Coronary artery (tissue), 2 donors: Measurements from ENCODE around the gene ALOX5.

ENCODE experiments used
- DNase-seq: peaks from one replicate; pipeline ENCODE4 v3.0.0-alpha.2; 2017; ENCODE audit warnings: low spot score
- H3K27ac ChIP-seq, 2 donors: fragments of 200-600 bp; sonication (generic); one replicate each; pipeline ENCODE4 v1.5.1; 2016 to 2019
- H3K4me3 ChIP-seq: fragments of 200-600 bp; sonication (generic); 2 replicates; pipeline ENCODE4 v1.5.1; 2016; ENCODE audit warnings: mild to moderate bottlenecking, moderate library complexity
- CTCF ChIP-seq: fragments of 200-600 bp; sonication (generic); IDR thresholded peaks from one replicate; pipeline ENCODE4 v1.5.1; 2019; ENCODE audit warnings: antibody characterized with exemption

ALOX5 gene

DNA sequence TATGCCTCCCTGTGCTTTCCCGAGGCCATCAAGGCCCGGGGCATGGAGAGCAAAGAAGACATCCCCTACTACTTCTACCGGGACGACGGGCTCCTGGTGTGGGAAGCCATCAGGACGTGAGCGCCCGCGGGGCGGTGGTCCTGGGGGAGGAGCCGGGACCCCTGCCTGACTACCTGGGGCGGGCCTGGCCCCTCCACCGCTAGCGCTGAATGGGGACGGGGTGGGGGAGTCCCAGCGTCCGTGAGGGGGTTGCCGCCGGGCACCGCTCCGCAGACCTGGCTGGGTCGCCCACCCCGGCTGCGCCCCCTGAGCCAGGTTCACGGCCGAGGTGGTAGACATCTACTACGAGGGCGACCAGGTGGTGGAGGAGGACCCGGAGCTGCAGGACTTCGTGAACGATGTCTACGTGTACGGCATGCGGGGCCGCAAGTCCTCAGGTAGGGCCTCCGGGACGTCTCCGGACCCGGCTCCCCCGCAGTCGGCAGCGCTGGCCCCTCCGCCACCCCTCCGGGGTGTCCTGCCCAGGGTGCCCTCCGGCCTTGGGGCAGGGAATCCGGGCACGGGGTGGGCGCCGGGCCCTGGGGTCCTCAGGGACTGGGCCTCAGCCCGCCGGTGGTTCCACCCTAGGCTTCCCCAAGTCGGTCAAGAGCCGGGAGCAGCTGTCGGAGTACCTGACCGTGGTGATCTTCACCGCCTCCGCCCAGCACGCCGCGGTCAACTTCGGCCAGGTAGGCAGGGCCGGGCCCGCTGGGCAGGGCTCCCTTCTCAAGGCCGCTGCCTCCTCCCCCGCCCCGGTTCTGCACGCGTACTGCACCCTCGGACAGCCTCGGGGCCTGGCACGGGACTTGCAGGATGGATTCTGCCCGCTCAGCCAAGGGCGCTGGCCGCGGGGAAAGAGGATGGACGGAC is 69.3 kb downstream of the ALOX5 start:
- H3K27ac ChIP-seq, result no peak overlapping the region
- TF ChIP-seq CTCF, result no peak
- no peak overlapping the region for H3K4me3 ChIP-seq
- no peak for DNase-seq

- Histone ChIP-seq H3K27ac (no peak overlapping the region), H3K4me3 (no peak overlapping the region)
- TF ChIP-seq CTCF, result no peak
- no peak for DNase-seq
Observed at GRCh38 chr10:45444022-45444421, 70.0 kb downstream of the ALOX5 start.

DNA sequence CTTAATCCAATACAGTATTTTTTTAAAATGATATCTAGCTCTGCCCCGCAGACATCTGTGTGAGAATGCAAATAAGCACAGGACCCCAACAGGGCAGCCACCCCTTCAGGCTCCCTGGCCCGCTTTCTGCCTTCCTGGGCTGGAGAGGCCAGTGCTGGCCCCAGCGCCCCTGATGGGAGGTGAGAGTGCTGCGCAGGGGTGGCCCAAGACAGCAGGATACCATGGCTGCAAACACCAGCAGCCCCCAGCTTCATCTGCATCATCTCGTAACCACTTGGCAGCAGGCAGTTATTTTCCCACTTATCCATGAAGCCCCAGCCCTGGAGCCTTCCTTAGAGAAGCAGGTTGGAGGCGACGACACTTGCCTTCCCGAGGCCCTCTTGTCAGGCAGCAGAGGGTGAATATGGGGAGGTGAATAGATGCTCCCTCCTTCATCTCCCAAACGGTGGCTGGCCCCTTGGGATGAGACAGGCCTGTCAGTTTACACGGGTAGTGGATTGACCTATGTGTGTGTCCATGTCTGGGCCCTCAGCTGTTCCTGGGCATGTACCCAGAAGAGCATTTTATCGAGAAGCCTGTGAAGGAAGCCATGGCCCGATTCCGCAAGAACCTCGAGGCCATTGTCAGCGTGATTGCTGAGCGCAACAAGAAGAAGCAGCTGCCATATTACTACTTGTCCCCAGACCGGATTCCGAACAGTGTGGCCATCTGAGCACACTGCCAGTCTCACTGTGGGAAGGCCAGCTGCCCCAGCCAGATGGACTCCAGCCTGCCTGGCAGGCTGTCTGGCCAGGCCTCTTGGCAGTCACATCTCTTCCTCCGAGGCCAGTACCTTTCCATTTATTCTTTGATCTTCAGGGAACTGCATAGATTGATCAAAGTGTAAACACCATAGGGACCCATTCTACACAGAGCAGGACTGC is 71.2 kb downstream of the ALOX5 start:
- Histone ChIP-seq H3K27ac (no peak overlapping the region), H3K4me3 (no peak overlapping the region)
- no peak for DNase-seq
- no peak for TF ChIP-seq CTCF

GRCh38 chr10:45446858-45447257 is 72.8 kb downstream of the ALOX5 start:
- Histone ChIP-seq H3K27ac (no peak overlapping the region), H3K4me3 (no peak overlapping the region)
- no peak for TF ChIP-seq CTCF
- DNase-seq, result no peak

GRCh38 chr10:45447416-45447815 is 73.4 kb downstream of the ALOX5 start:
- DNase-seq, result no peak
- no peak for TF ChIP-seq CTCF
- H3K4me3 ChIP-seq, result no peak overlapping the region
- H3K27ac ChIP-seq, result no peak overlapping the region

DNA sequence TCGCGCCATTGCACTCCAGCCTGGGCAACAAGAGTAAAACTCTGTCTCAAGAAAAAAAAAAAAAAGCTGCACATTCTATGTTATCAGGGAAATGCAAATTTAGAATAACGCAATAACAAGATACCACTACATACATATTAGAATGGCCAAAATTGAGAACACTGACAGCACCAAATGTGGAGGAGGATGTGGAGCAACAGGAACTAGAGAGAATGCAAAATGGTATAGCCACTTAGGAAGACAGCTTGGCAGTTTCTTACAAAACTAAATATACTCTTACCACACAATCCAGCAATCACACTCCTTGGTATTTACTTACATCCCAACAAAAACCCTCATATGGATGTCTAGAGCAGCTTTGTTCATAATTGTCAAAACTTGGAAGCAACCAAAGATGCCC is 76.8 kb downstream of the ALOX5 start:
- no peak for TF ChIP-seq CTCF
- DNase-seq, result no peak
- Histone ChIP-seq H3K4me3 (no peak overlapping the region), H3K27ac (no peak overlapping the region)
